ENCODE results near the gene ASPSCR1.

Gene ASPSCR1

GRCh38 chr17:82012261-82012639 is 34.8 kb downstream of the ASPSCR1 start:
- H3K9me3 Mint-ChIP-seq = no peaks in the 10 kb centered on the region
- no peaks in the 10 kb centered on the region for H3K4me1 Mint-ChIP-seq (ENCODE audit: low read depth)
- H3K36me3 Mint-ChIP-seq (ENCODE audit: low read depth) = peaks cover 80% of the 10 kb centered on the region
- no peak overlapping the region for H3K27ac Mint-ChIP-seq
- intact Hi-C loops (cut with micrococcal nuclease) = no loop called here
- H3K4me3 Mint-ChIP-seq = no peak overlapping the region
- no peaks in the 10 kb centered on the region for H3K27me3 Mint-ChIP-seq

GRCh38 chr17:82012640-82013295 is 35.3 kb downstream of the ASPSCR1 start:
- no peaks in the 10 kb centered on the region for H3K27me3 Mint-ChIP-seq
- H3K9me3 Mint-ChIP-seq = no peaks in the 10 kb centered on the region
- H3K27ac Mint-ChIP-seq = peak overlapping the region; percentile 20
- H3K36me3 Mint-ChIP-seq (ENCODE audit: low read depth) = peaks cover 84% of the 10 kb centered on the region
- intact Hi-C loops (cut with micrococcal nuclease) = no loop called here
- H3K4me1 Mint-ChIP-seq (ENCODE audit: low read depth) = no peaks in the 10 kb centered on the region
- H3K4me3 Mint-ChIP-seq = no peak overlapping the region

- no peaks in the 10 kb centered on the region for H3K27me3 Mint-ChIP-seq
- H3K27ac Mint-ChIP-seq = no peak overlapping the region
- H3K4me1 Mint-ChIP-seq (ENCODE audit: low read depth) = no peaks in the 10 kb centered on the region
- H3K36me3 Mint-ChIP-seq (ENCODE audit: low read depth) = peaks cover 84% of the 10 kb centered on the region
- intact Hi-C loops (cut with micrococcal nuclease) = no loop called here
- H3K9me3 Mint-ChIP-seq = no peaks in the 10 kb centered on the region
- H3K4me3 Mint-ChIP-seq = no peak overlapping the region
These were observed 35.9 kb downstream of the ASPSCR1 start for GRCh38 chr17:82013341-82013740.

GRCh38 chr17:82013772-82014321 is 36.4 kb downstream of the ASPSCR1 start:
- H3K4me1 Mint-ChIP-seq (ENCODE audit: low read depth) = no peaks in the 10 kb centered on the region
- no peak overlapping the region for H3K4me3 Mint-ChIP-seq
- H3K36me3 Mint-ChIP-seq (ENCODE audit: low read depth) = peaks cover 86% of the 10 kb centered on the region
- H3K27me3 Mint-ChIP-seq = no peaks in the 10 kb centered on the region
- no peak overlapping the region for H3K27ac Mint-ChIP-seq
- intact Hi-C loops (cut with micrococcal nuclease) = no loop called here
- H3K9me3 Mint-ChIP-seq = no peaks in the 10 kb centered on the region

GRCh38 chr17:82014432-82014831 is 37.0 kb downstream of the ASPSCR1 start:
- Mint-ChIP-seq H3K36me3 (ENCODE audit: low read depth) (peaks cover 86% of the 10 kb centered on the region), H3K27me3 (no peaks in the 10 kb centered on the region), H3K27ac (no peak overlapping the region), H3K9me3 (no peaks in the 10 kb centered on the region), H3K4me3 (no peak overlapping the region), H3K4me1 (ENCODE audit: low read depth) (no peaks in the 10 kb centered on the region)
- intact Hi-C loops (cut with micrococcal nuclease) = no loop called here

GRCh38 chr17:82014971-82015310 is 37.5 kb downstream of the ASPSCR1 start:
- intact Hi-C loops (cut with micrococcal nuclease) = no loop called here
- no peaks in the 10 kb centered on the region for H3K9me3 Mint-ChIP-seq
- no peaks in the 10 kb centered on the region for H3K27me3 Mint-ChIP-seq
- no peak overlapping the region for H3K27ac Mint-ChIP-seq
- peaks cover 2% of the 10 kb centered on the region for H3K4me1 Mint-ChIP-seq (ENCODE audit: low read depth)
- H3K4me3 Mint-ChIP-seq = no peak overlapping the region
- peaks cover 82% of the 10 kb centered on the region for H3K36me3 Mint-ChIP-seq (ENCODE audit: low read depth)

- Mint-ChIP-seq H3K36me3 (ENCODE audit: low read depth) (peaks cover 82% of the 10 kb centered on the region), H3K4me1 (ENCODE audit: low read depth) (peaks cover 7% of the 10 kb centered on the region), H3K27ac (no peak overlapping the region), H3K9me3 (no peaks in the 10 kb centered on the region), H3K4me3 (no peak overlapping the region), H3K27me3 (no peaks in the 10 kb centered on the region)
- intact Hi-C loops (cut with micrococcal nuclease) = no loop called here
These were observed 38.0 kb downstream of the ASPSCR1 start for GRCh38 chr17:82015311-82015971.

- Mint-ChIP-seq H3K27me3 (no peaks in the 10 kb centered on the region), H3K4me1 (ENCODE audit: low read depth) (peaks cover 15% of the 10 kb centered on the region), H3K36me3 (ENCODE audit: low read depth) (peaks cover 75% of the 10 kb centered on the region), H3K4me3 (no peak overlapping the region), H3K9me3 (no peaks in the 10 kb centered on the region), H3K27ac (no peak overlapping the region)
- intact Hi-C loops (cut with micrococcal nuclease) = no loop called here
These were observed 38.8 kb downstream of the ASPSCR1 start for GRCh38 chr17:82016061-82016874.

GRCh38 chr17:82016875-82017459 is 39.5 kb downstream of the ASPSCR1 start:
- no peak overlapping the region for H3K27ac Mint-ChIP-seq
- peaks cover 69% of the 10 kb centered on the region for H3K36me3 Mint-ChIP-seq (ENCODE audit: low read depth)
- no peaks in the 10 kb centered on the region for H3K27me3 Mint-ChIP-seq
- no peaks in the 10 kb centered on the region for H3K9me3 Mint-ChIP-seq
- H3K4me1 Mint-ChIP-seq (ENCODE audit: low read depth) = peaks cover 22% of the 10 kb centered on the region
- intact Hi-C loops (cut with micrococcal nuclease) = no loop called here
- H3K4me3 Mint-ChIP-seq = no peak overlapping the region

- Mint-ChIP-seq H3K27ac (no peak overlapping the region), H3K4me3 (no peak overlapping the region), H3K27me3 (no peaks in the 10 kb centered on the region), H3K4me1 (ENCODE audit: low read depth) (peaks cover 24% of the 10 kb centered on the region), H3K9me3 (no peaks in the 10 kb centered on the region), H3K36me3 (ENCODE audit: low read depth) (peaks cover 69% of the 10 kb centered on the region)
- intact Hi-C loops (cut with micrococcal nuclease) = no loop called here
These were observed 40.3 kb downstream of the ASPSCR1 start for GRCh38 chr17:82017612-82018151.

- Mint-ChIP-seq H3K27ac (no peak overlapping the region), H3K36me3 (ENCODE audit: low read depth) (peaks cover 65% of the 10 kb centered on the region), H3K4me3 (no peak overlapping the region), H3K4me1 (ENCODE audit: low read depth) (peaks cover 24% of the 10 kb centered on the region), H3K27me3 (no peaks in the 10 kb centered on the region), H3K9me3 (no peaks in the 10 kb centered on the region)
- intact Hi-C loops (cut with micrococcal nuclease) = no loop called here
These were observed 40.9 kb downstream of the ASPSCR1 start for GRCh38 chr17:82018152-82018988.

- Mint-ChIP-seq H3K36me3 (ENCODE audit: low read depth) (peaks cover 57% of the 10 kb centered on the region), H3K27ac (no peak overlapping the region), H3K4me1 (ENCODE audit: low read depth) (peaks cover 31% of the 10 kb centered on the region), H3K9me3 (no peaks in the 10 kb centered on the region), H3K27me3 (no peaks in the 10 kb centered on the region), H3K4me3 (no peak overlapping the region)
- intact Hi-C loops (cut with micrococcal nuclease) = no loop called here
These were observed 41.7 kb downstream of the ASPSCR1 start for GRCh38 chr17:82018989-82019689.

Data from dendritic cell treated with granulocyte-macrophage colony-stimulating factor and Interleukin-4, amounts not matched to agents 40 ng/mL and 50 ng/mL, for 4 days (primary cell).